Activated CD4-positive, alpha-beta T cell treated with anti-CD3 and anti-CD28 coated beads for 48 hours (primary cell): Measurements from ENCODE around the gene CDADC1.
A peak's percentile ranks its signal among the peaks of the same experiment; 100 is the strongest.
"Not testable (repeated sequence)": the region's sequence is repeated elsewhere in the genome, so short reads cannot be mapped to it uniquely, and the experiment has no call there.

Experiments
- DNase-seq: peaks from one replicate; pipeline ENCODE4 v3.0.0-alpha.2; 2020

The CDADC1 gene

DNA sequence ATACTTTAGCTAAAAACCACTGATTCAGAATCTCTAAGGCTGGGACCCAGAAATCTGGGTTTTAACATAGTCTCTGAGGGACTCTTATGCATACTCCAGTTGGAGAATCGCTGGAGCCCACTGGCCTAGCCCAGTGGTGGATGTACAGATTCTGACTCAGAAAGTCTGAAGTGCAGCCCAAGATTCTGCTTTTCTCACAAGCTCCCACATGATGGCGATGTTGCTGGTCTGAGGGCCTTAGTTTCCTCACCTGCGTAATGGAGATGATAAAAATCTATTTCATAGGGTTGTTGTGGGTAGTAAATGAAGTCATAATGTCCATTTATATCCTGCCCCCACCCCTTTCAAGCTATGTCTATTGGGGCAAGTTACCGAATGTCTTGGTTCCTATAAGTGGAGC is 7.7 kb upstream of the CDADC1 start:
- peak; percentile 59 for DNase-seq

DNA sequence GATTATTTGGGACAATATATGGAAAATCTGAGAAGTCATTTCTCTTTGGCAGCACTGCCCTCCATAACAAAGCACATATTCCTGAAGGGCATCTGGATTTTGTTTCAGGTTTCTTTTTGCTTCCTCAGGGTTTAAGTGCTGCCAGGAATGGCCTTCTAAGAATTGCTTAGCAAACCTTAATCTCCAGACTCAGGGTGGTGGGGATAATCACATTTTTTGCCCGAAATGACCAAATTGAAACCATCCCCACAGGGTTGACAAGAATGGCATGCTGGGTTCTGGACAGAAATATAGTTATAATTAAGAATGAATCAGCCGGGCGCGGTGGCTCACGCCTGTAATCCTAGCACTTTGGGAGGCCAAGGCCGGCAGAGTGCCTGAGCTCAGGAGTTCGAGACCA is 6.4 kb upstream of the CDADC1 start:
- DNase-seq, result no peak

DNA sequence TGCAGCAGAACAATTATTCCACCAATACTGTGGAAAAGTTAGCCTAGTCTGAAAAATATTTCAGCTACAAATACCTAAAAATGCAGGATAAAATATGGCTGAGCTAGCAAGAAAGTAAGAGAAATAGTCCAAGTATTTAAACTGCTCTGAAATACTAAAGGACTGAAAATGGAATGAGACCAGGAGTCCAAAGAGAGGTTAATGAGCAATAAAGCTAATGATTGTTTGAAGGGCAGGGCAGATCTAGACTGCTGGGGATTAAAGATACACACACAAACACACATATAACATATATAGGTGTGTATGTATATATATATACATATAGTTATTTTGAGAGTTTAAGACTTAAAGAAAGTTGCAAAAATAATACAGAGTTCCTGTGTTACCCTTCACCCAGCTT is 2.6 kb upstream of the CDADC1 start:
- no peak for DNase-seq

DNA sequence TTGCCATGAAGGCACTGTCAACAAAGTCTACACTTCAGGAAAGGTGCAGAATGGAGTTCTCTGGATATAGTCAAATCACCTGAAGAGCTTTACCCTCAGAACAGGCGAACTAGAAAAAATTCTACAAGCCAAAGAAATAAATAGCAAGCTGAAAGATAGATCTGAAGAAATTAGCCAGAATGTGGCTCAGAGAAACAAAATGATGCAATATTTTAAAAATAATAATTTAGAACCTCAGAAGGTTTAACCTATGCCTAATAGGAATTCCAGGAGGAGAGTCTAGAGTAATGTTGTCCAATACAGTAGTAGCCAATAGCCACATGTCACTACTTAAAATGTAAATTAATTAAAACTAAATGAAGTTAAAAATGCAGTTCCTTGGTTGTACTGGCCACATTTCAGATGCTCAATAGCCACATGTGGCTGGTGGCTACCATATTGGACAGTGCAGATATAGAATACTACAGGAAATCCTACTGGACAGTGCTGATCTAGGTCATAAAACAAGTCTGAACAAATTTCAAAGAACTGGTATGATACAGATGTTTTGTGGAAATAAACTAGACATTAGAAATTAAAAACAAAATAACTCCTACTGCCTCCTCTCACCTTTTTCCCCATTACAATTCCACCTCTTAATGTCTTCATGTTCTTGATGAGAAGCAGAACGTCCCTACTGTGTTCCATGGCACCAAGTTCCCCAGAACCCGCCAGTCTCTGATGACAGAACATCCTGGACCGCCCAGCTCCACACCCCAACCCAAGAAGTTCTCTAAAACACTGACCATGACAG is 679 bp upstream of the CDADC1 start:
- no peak for DNase-seq

GRCh38 chr13:49248622-49249002 is 887 bp downstream of the CDADC1 start:
- no peak for DNase-seq

DNA sequence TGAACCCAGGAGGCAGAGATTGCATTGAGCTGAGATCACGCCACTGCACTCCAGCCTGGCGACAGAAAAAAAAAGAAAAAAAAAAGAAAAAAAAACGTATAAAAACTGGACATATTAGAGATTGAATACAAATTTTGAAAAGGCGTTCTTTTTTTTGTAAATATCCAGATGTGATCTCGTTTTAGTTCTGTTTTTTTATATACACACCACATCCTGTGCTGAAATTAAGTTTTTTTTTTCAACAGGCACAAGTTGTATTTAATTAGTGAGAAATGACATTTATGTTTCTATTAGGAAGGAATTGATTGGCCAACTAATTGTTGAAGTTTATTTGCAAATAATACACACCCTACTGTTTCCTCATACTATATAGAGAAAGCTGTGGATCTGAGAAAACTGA is 3.6 kb downstream of the CDADC1 start:
- DNase-seq, result no peak

DNA sequence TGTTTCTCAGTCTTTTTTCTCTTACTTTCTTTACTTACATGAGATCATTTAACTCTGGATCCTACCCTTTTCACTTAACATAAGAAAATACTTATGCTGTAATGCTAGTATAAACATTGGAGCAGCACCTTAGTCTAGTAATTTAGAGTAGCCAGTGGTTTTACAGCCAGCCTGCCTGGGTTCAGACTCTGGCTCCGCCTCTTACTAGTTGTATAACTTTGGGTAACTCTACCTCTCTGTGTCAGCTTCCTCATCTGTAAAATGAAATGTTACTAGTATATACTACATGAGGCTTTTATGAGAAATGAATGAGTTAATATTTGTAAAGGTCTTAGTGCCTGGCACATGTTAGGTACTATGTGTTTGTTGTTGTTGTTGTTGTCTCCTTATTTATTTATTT is 5.6 kb downstream of the CDADC1 start:
- no peak for DNase-seq

- no peak for DNase-seq
These were observed 6.3 kb downstream of the CDADC1 start for GRCh38 chr13:49254007-49254406.

GRCh38 chr13:49256841-49257240 is 9.1 kb downstream of the CDADC1 start:
- DNase-seq, result no peak

GRCh38 chr13:49258089-49258796 is 10.5 kb downstream of the CDADC1 start:
- no peak for DNase-seq

- DNase-seq, result no peak
These were observed 11.9 kb downstream of the CDADC1 start for GRCh38 chr13:49259586-49259985.

GRCh38 chr13:49262634-49263033 is 14.9 kb downstream of the CDADC1 start:
- no peak for DNase-seq

DNA sequence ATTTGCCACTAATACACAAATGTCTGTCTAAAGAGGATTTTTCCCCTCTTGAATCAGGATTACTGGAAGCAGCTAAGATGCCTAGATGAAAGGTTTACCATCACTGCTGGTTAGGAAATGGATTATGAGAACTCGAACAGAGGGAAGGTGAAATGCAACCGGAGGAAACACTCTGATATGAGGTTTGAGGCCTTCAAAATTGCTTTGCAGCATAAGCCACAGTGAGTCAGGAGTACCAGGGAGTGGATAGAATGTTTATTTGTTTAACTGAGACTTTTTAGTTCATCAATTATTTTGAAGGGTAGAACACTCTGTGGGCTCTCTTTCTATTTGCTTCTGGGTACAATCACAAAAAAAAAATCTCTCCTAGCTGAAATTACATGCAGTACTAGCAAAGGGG is 18.1 kb downstream of the CDADC1 start:
- DNase-seq, result no peak

GRCh38 chr13:49271264-49271663 is 23.5 kb downstream of the CDADC1 start:
- no peak for DNase-seq

DNA sequence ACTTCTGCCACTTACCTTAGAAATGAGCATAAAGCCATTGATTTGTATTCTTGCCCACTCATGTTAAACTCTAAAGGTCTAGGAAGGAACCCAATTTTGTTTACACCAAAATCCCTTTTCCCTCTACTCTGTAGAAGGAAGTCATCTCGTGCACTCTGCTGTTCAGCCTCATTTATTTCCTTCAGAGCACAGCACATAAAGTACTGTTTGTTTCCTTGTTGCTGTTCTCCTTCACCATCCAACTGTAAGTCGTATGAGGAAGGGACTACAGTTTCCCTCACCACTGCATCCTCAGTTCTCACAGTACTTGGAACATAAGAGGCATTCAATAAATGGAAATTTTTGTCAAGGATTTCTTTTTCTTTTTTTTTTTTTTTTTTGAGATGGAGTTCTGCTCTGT is 24.6 kb downstream of the CDADC1 start:
- DNase-seq, result no peak

GRCh38 chr13:49278211-49278610 is 30.5 kb downstream of the CDADC1 start:
- no peak for DNase-seq

- DNase-seq, result no peak
These were observed 31.4 kb downstream of the CDADC1 start for GRCh38 chr13:49279112-49279511.

GRCh38 chr13:49279885-49280284 is 32.2 kb downstream of the CDADC1 start:
- DNase-seq, result no peak

- DNase-seq, result no peak
These were observed 40.3 kb downstream of the CDADC1 start for GRCh38 chr13:49287995-49288394.

DNA sequence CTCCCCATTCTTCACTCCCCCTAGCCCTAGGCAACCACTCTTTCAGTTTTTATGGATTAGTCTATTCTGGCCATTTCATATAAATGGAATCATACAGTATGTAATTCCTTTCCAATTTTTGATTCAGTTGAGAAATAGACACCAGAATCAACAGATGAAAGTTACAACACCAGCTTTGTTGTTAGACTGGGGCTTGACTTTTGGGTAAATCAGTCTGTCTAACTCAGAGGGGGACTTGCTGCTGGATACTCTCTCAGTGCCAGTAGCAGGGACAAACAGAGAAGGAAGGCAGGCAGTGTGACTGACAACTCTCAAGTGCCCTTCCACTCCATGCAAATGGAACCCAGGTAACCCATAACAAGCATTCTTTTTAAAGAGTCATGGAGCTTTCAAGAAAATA is 40.7 kb downstream of the CDADC1 start:
- DNase-seq, result no peak

DNA sequence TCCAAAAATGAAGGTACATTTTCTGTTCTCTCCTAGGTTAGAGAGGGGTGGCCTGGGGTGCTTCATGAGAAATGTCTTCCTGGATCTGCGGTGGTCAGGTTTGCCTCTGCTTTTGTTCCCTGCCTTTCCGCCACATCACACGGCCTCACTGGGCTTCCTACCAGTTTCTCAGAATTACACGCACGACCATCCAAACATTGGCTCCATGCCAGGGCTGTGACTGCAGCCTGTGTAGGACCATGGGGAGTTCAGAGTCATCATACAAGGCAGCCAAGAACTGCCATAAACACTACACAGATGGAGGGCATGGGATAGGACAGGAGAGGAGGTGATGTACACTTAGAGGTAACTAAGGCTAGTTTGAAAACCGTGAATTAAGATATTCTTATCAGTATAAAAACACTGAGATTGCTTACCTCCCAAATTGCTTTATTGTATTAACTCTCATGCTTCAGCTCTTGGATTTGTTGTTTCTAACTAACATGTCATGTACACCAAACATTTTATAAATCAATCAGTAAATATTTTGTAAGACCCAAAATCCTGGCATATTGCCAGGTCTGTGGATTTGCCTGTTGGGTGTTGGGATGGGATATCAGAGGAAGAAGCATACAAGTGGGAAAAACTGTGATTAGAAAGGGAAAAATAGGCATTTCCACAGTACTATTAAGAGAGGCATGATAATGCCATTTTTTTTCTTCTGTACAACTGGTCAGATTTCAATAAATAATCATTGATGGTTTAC is 45.2 kb downstream of the CDADC1 start:
- DNase-seq, result peak; percentile 34

DNA sequence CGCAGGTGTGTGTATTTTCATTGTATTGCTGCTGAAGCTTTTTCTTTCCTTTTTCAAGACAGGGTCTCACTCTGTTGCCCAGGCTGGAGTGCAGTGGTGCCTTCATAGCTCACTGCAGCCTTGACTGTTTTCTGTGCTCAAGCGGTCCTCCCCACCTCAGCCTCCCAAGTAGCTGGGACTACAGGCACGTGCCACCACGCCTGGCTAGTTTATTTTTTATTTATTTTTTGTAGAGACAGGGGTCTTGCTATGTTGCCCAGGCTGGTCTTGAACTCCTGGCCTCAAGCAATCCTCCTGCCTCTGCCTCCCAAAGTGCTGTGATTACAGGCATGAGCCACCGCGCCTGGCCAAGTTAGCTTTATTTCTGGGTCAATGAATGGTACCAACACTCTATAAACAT is 47.0 kb downstream of the CDADC1 start:
- not testable (repeated sequence) for DNase-seq

- DNase-seq, result no peak
These were observed 47.5 kb downstream of the CDADC1 start for GRCh38 chr13:49295244-49295643.

GRCh38 chr13:49296659-49297058 is 48.9 kb downstream of the CDADC1 start:
- no peak for DNase-seq
